GM12878 (cell line): Measurements from ENCODE around the gene TTC33. TPM values are rescaled to one million over a fixed set of nuclear protein-coding genes. Genes with fewer than 3 reads are reported as not detected.

Experiments
- ATAC-seq: fragments of 200-7000 bp; cut with Tn5 transposase; 3 replicates; pipeline ENCODE4 v1.9.1; 2020; ENCODE audit warnings: mild to moderate bottlenecking, moderate library complexity
- BruUV-seq: library from RNA; stranded (reverse); fragments of 400-500 nt; replicated peaks from 2 replicates; lab custom pipeline; 2021; lab: Mats Ljungman, UMichigan
- CTCF ChIA-PET: fragments of 300-600 bp; sonication (Branson Sonifier 250); formaldehyde crosslinking; extraction: SDS; loops from one replicate; lab custom pipeline; 2021; ENCODE audit warnings: inconsistent platforms; lab: Yijun Ruan, JAX
- POLR2A ChIA-PET: fragments of 350-600 bp; formaldehyde crosslinking; extraction: SDS; loops from one replicate; lab custom pipeline; 2021; ENCODE audit warnings: inconsistent platforms; lab: Charles Lee
- RAD21 ChIA-PET: fragments of 300-600 bp; sonication (Branson Sonifier 250); formaldehyde crosslinking; loops from one replicate; lab custom pipeline; 2023; ENCODE audit warnings: antibody characterized with exemption; ENCODE audit not compliant: unreplicated experiment; lab: Charles Lee
- SMC1A ChIA-PET: fragments of 300-600 bp; sonication (Branson Sonifier 250); formaldehyde crosslinking; loops from one replicate; lab custom pipeline; 2023; ENCODE audit not compliant: unreplicated experiment, uncharacterized antibody; lab: Charles Lee
- DNase-seq: peaks from one replicate; pipeline ENCODE4 v3.0.0-alpha.2; 2011; ENCODE audit warnings: low read depth, low spot score
- FAIRE-seq: peaks from 3 replicates; lab custom pipeline; 2011; peaks lifted over from hg19 to GRCh38; lab: Jason Lieb, UNC
- H2AFZ ChIP-seq: 2 replicates; pipeline ENCODE4 v1.6.0; 2011; ENCODE audit warnings: low read depth, low read length, control low read depth; ENCODE audit not compliant: control insufficient read depth
- H3K27ac ChIP-seq: 2 replicates; pipeline ENCODE4 v1.5.1; 2011; ENCODE audit warnings: control low read depth; ENCODE audit not compliant: control insufficient read depth, insufficient read depth
- H3K27me3 ChIP-seq, 2 experiments: replicated peaks in 1 of 2; 2 replicates each; pipeline versions ENCODE4 v1.6.0 to v1.6.1; 2011; ENCODE audit warnings: low read length in 1 of 2; ENCODE audit not compliant: control insufficient read depth in 2 of 2, insufficient read depth in 2 of 2
- H3K36me3 ChIP-seq, 2 experiments: 2 replicates each; pipeline ENCODE4 v1.5.1; 2011; ENCODE audit warnings: low read length in 1 of 2; ENCODE audit not compliant: control insufficient read depth in 2 of 2, insufficient read depth in 2 of 2
- H3K4me1 ChIP-seq: 2 replicates; pipeline ENCODE4 v1.6.1; 2011; ENCODE audit warnings: mild to moderate bottlenecking, low read length, moderate library complexity, mixed read lengths; ENCODE audit not compliant: control insufficient read depth, insufficient read depth
- H3K4me2 ChIP-seq: 2 replicates; pipeline ENCODE4 v1.6.0; 2011; ENCODE audit warnings: control low read depth; ENCODE audit not compliant: control insufficient read depth, insufficient read depth
- H3K4me3 ChIP-seq: fragments of 200-600 bp; sonication (generic); 2 replicates; pipeline ENCODE4 v1.5.1; 2016
- H3K79me2 ChIP-seq: 2 replicates; pipeline ENCODE4 v1.6.0; 2011; ENCODE audit warnings: low read length; ENCODE audit not compliant: control insufficient read depth, insufficient read depth
- H3K9ac ChIP-seq: 2 replicates; pipeline ENCODE4 v1.8.0; 2011; ENCODE audit warnings: low read length, control low read depth, mixed read lengths; ENCODE audit not compliant: control insufficient read depth, insufficient read depth
- H3K9me3 ChIP-seq: replicated peaks from 3 replicates; pipeline ENCODE4 v1.5.1; 2011; ENCODE audit warnings: mild to moderate bottlenecking, low read length; ENCODE audit not compliant: control insufficient read depth, insufficient read depth
- H4K20me1 ChIP-seq: 2 replicates; pipeline ENCODE4 v1.6.0; 2011; ENCODE audit not compliant: control insufficient read depth, insufficient read depth
- ASH2L ChIP-seq: fragments of 300-600, 200-600 bp; sonication (generic); IDR thresholded peaks from 2 replicates; pipeline ENCODE4 v1.6.1; 2017; ENCODE audit warnings: low read depth, mild to moderate bottlenecking, borderline replicate concordance
- HSF1 ChIP-seq: fragments of 150-350 bp; IDR thresholded peaks from 2 replicates; pipeline ENCODE4 v1.6.1; 2014; ENCODE audit warnings: mild to moderate bottlenecking, low read depth, low read length
- NFYB ChIP-seq: IDR thresholded peaks from 2 replicates; pipeline ENCODE4 v1.6.1; 2011; ENCODE audit warnings: low read depth, mild to moderate bottlenecking, low read length, improper control_type of control experiment, moderate library complexity; ENCODE audit not compliant: insufficient read depth
- PAX8 ChIP-seq: fragments of 450-650 bp; IDR thresholded peaks from 2 replicates; pipeline ENCODE4 v1.6.1; 2017; ENCODE audit warnings: mild to moderate bottlenecking, moderate library complexity
- PRDM15 ChIP-seq: fragments of 450-650 bp; formaldehyde crosslinking; IDR thresholded peaks from 2 replicates; pipeline ENCODE4 v1.4.0; 2020; ENCODE audit warnings: mild to moderate bottlenecking, moderate library complexity
- SRF ChIP-seq, 2 experiments: IDR thresholded peaks; 2 replicates each; pipeline ENCODE4 v1.6.1; 2011; ENCODE audit warnings: low read depth in 2 of 2, low read length in 2 of 2, mild to moderate bottlenecking in 1 of 2, moderate library complexity in 1 of 2
- SUZ12 ChIP-seq: fragments of 200-600 bp; sonication (generic); IDR thresholded peaks from one replicate; pipeline ENCODE4 v1.6.1; 2018; ENCODE audit warnings: antibody characterized with exemption, mild to moderate bottlenecking; ENCODE audit not compliant: unreplicated experiment
- ZBTB11 ChIP-seq: fragments of 450-650 bp; formaldehyde crosslinking; IDR thresholded peaks from 2 replicates; pipeline ENCODE4 v1.5.0; 2022; ENCODE audit warnings: mild to moderate bottlenecking, missing genetic modification characterization
- ZBTB4 ChIP-seq: fragments of 450-650 bp; formaldehyde crosslinking; IDR thresholded peaks from 2 replicates; pipeline ENCODE4 v1.4.0; 2022; ENCODE audit warnings: mild to moderate bottlenecking, moderate library complexity
- in situ Hi-C: fragments of 300-500 bp; cut with MboI; formaldehyde crosslinking; loops from 9 replicates; pipeline ENCODE4 v1.14.3; 2018; ENCODE audit warnings: mixed read lengths
- intact Hi-C: fragments of 100-400 bp; cut with micrococcal nuclease; formaldehyde crosslinking; loops from one replicate; pipeline ENCODE4 v1.14.2; 2022; ENCODE audit not compliant: unreplicated experiment
- polyA plus RNA-seq, 11 experiments: library from polyadenylated mRNA; depleted of rRNA in 4 of 11; unstranded in 6 of 11; stranded (reverse) in 5 of 11; fragments of >200 nt; fragmentation: Nextera tagmentation in 4 of 11; fragmentation: Illumina TruSeq in 1 of 11; extraction: Ambion mirVana in 4 of 11; extraction: Trizol in 1 of 11; gene quantifications; 1 replicate in 1 of 11; 2 replicates in 10 of 11; pipeline versions ENCODE4 v1.2.1 to v1.2.3, GENCODE V29; 2011 to 2016; ENCODE audit warnings: inconsistent platforms in 2 of 11, missing spikeins in 2 of 11, low read depth in 1 of 11
- total RNA-seq, 4 experiments: library from RNA; depleted of rRNA in 3 of 4; stranded (reverse); fragments of >200 nt in 3 of 4; fragmentation: Illumina TruSeq in 1 of 4; extraction: Trizol in 1 of 4; gene quantifications; 2 replicates each; pipeline versions ENCODE4 v1.2.1 to v1.2.3, GENCODE V29; 2013 to 2021

TTC33 gene
- total and polyA plus RNA-seq, 10 of the 15 experiments (the other 5 are each of a cell fraction or from before 2014, with no cell fraction given) = 7.9 to 22.3 (median 14.6) TPM

- Histone ChIP-seq H3K9ac (no peak overlapping the region), H3K27me3 (no peaks in the 10 kb centered on the region), H3K4me3 (no peak overlapping the region), H3K79me2 (no peaks in the 10 kb centered on the region), H3K4me2 (no peak overlapping the region), H3K4me1 (no peaks in the 10 kb centered on the region), H4K20me1 (no peaks in the 10 kb centered on the region), H3K9me3 (no peaks in the 10 kb centered on the region; the same call in 2 of the 3 replicates), H3K36me3 (peaks cover 0 to 4% of the 10 kb centered on the region in 2 experiments; a peak in 1 of 4 replicates), H2AFZ (no peak overlapping the region), H3K27ac (no peak overlapping the region)
- BruUV-seq = no TSS peak
- DNase-seq (no peak), ATAC-seq (no peak), FAIRE-seq (no peak)
- in situ Hi-C loops (no loop called here), intact Hi-C loops (no loop called here)
- RAD21 ChIA-PET = interaction anchor here (0.7 kb wide), 1 partner anchor 11 kb away, joined by 5 read pairs; no protein-coding TSS in a partner anchor
- SMC1A ChIA-PET = interaction anchor here (1.6 kb wide), 1 partner anchor 12 kb away, joined by 5 read pairs; no protein-coding TSS in a partner anchor
- CTCF ChIA-PET = interaction anchor here (0.7 to 1.5 kb wide), 2 partner anchors 17 to 19 kb away, joined by 3 to 4 read pairs; no protein-coding TSS in a partner anchor
- POLR2A ChIA-PET = interaction anchor here (0.7 kb wide), 2 partner anchors 17 to 32 kb away, joined by 4 to 6 read pairs; no protein-coding TSS in a partner anchor
- no peak for TF ChIP-seq PAX8
- no peak for TF ChIP-seq ASH2L
- TF ChIP-seq ZBTB11 = no peak
- TF ChIP-seq PRDM15 (CRISPR knock-in tag) = no peak
- no peak for TF ChIP-seq HSF1
- TF ChIP-seq NFYB = no peak
- no peak for TF ChIP-seq SRF (IDR thresholded peaks at IDR 0.05; ENCODE audit: low read depth in 2 of 2, low read length in 2 of 2)
- TF ChIP-seq SUZ12 = no peak
- TF ChIP-seq ZBTB4 = no peak
These were observed 38.5 kb downstream of the TTC33 start for GRCh38 chr5:40717281-40717680.
